Urinary bladder (tissue), 4 donors: Measurements from ENCODE around the gene PAM. TPM values are rescaled to one million over a fixed set of nuclear protein-coding genes. Genes with fewer than 3 reads are reported as not detected.

ENCODE experiments used
- DNase-seq: peaks from one replicate; pipeline ENCODE4 v3.0.0-alpha.2; 2015; ENCODE audit errors: extremely low spot score
- H3K27ac ChIP-seq: one replicate; pipeline ENCODE4 v1.5.1; 2013; ENCODE audit warnings: low read depth, mild to moderate bottlenecking, moderate library complexity
- H3K36me3 ChIP-seq: one replicate; pipeline ENCODE4 v1.6.1; 2013; ENCODE audit warnings: mild to moderate bottlenecking, moderate library complexity; ENCODE audit not compliant: insufficient read depth
- H3K4me1 ChIP-seq: one replicate; pipeline ENCODE4 v1.6.1; 2013; ENCODE audit warnings: mild to moderate bottlenecking, moderate library complexity; ENCODE audit not compliant: insufficient read depth
- H3K4me3 ChIP-seq: one replicate; pipeline ENCODE4 v1.5.1; 2013; ENCODE audit warnings: low read depth, low read length
- WGBS: extraction: QIAGEN DNeasy Blood & Tissue Kit; methylation state at CpG from one replicate; pipeline ENCODE4 v1.1.7; 2013; 5-methylcytosine and 5-hydroxymethylcytosine counted together
- polyA plus RNA-seq: library from polyadenylated mRNA; stranded (reverse); fragments of 200-250 nt; gene quantifications from one replicate; pipeline ENCODE4 v1.2.3, GENCODE V29; 2013
- total RNA-seq: library from RNA; depleted of rRNA; stranded (reverse); fragments of >200 nt; gene quantifications from one replicate; pipeline ENCODE4 v1.2.3, GENCODE V29; 2014
- donor health status: healthy with polysubstance abuse.
- donor health status: healthy.

Gene PAM
- total and polyA plus RNA-seq, 2 donors: 144 to 185 TPM

GRCh38 chr5:102924963-102925362 lies 169.9 kb downstream of the PAM start:
- DNase-seq: no peak
- WGBS: 92% methylated on average over 2 of the region's 2 CpGs
- H3K4me3 ChIP-seq: no peak overlapping the region
- H3K4me1 ChIP-seq: no peaks in the 10 kb centered on the region
- H3K36me3 ChIP-seq: no peaks in the 10 kb centered on the region
- no peak overlapping the region for H3K27ac ChIP-seq

GRCh38 chr5:102927007-102927406 lies 171.9 kb downstream of the PAM start:
- Histone ChIP-seq H3K4me1 (no peaks in the 10 kb centered on the region), H3K36me3 (no peaks in the 10 kb centered on the region), H3K4me3 (no peak overlapping the region), H3K27ac (no peak overlapping the region)
- 94% methylated on average over 6 of the region's 6 CpGs for WGBS
- no peak for DNase-seq

- WGBS: 93% methylated on average over 3 of the region's 3 CpGs
- no peak overlapping the region for H3K4me3 ChIP-seq
- no peak for DNase-seq
- H3K36me3 ChIP-seq: no peaks in the 10 kb centered on the region
- no peak overlapping the region for H3K27ac ChIP-seq
- H3K4me1 ChIP-seq: no peaks in the 10 kb centered on the region
These were observed 175.1 kb downstream of the PAM start for GRCh38 chr5:102930244-102930643.

GRCh38 chr5:102931085-102931725 lies 176.1 kb downstream of the PAM start:
- no peaks in the 10 kb centered on the region for H3K36me3 ChIP-seq
- WGBS: 60% methylated on average over 6 of the region's 6 CpGs
- H3K27ac ChIP-seq: no peak overlapping the region
- no peak for DNase-seq
- H3K4me3 ChIP-seq: no peak overlapping the region
- H3K4me1 ChIP-seq: no peaks in the 10 kb centered on the region

- Histone ChIP-seq H3K27ac (no peak overlapping the region), H3K36me3 (no peaks in the 10 kb centered on the region), H3K4me1 (no peaks in the 10 kb centered on the region), H3K4me3 (no peak overlapping the region)
- DNase-seq: no peak
- WGBS: 80% methylated on average over 6 of the region's 6 CpGs
These were observed 177.7 kb downstream of the PAM start for GRCh38 chr5:102932781-102933180.

- 97% methylated on average over 1 of the region's 1 CpG for WGBS
- DNase-seq: no peak
- Histone ChIP-seq H3K4me1 (no peaks in the 10 kb centered on the region), H3K27ac (no peak overlapping the region), H3K4me3 (no peak overlapping the region), H3K36me3 (no peaks in the 10 kb centered on the region)
These were observed 178.2 kb downstream of the PAM start for GRCh38 chr5:102933316-102933715.

- no peaks in the 10 kb centered on the region for H3K36me3 ChIP-seq
- DNase-seq: no peak
- no peak overlapping the region for H3K4me3 ChIP-seq
- WGBS: 95% methylated on average over 6 of the region's 6 CpGs
- no peak overlapping the region for H3K27ac ChIP-seq
- no peaks in the 10 kb centered on the region for H3K4me1 ChIP-seq
These were observed 178.8 kb downstream of the PAM start for GRCh38 chr5:102933721-102934459.

GRCh38 chr5:102937894-102938293 lies 182.8 kb downstream of the PAM start:
- no peak for DNase-seq
- Histone ChIP-seq H3K4me3 (no peak overlapping the region), H3K36me3 (no peaks in the 10 kb centered on the region), H3K4me1 (no peaks in the 10 kb centered on the region), H3K27ac (no peak overlapping the region)
- WGBS: 83% methylated on average over 2 of the region's 2 CpGs

GRCh38 chr5:102941111-102941510 lies 186.0 kb downstream of the PAM start:
- Histone ChIP-seq H3K27ac (no peak overlapping the region), H3K4me3 (no peak overlapping the region), H3K4me1 (no peaks in the 10 kb centered on the region), H3K36me3 (no peaks in the 10 kb centered on the region)
- DNase-seq: no peak
- WGBS: 90% methylated on average over 5 of the region's 5 CpGs

GRCh38 chr5:102946414-102946813 lies 191.3 kb downstream of the PAM start:
- H3K36me3 ChIP-seq: no peaks in the 10 kb centered on the region
- H3K4me1 ChIP-seq: no peaks in the 10 kb centered on the region
- H3K4me3 ChIP-seq: no peak overlapping the region
- H3K27ac ChIP-seq: no peak overlapping the region
- no peak for DNase-seq

GRCh38 chr5:102946971-102947370 lies 191.9 kb downstream of the PAM start:
- WGBS: 69% methylated on average over 2 of the region's 2 CpGs
- no peak for DNase-seq
- Histone ChIP-seq H3K27ac (no peak overlapping the region), H3K4me3 (no peak overlapping the region), H3K36me3 (no peaks in the 10 kb centered on the region), H3K4me1 (no peaks in the 10 kb centered on the region)

- 41% methylated on average over 1 of the region's 1 CpG for WGBS
- Histone ChIP-seq H3K27ac (no peak overlapping the region), H3K4me3 (no peak overlapping the region), H3K36me3 (no peaks in the 10 kb centered on the region), H3K4me1 (no peaks in the 10 kb centered on the region)
- DNase-seq: no peak
These were observed 200.4 kb downstream of the PAM start for GRCh38 chr5:102955488-102955887.

- no peak for DNase-seq
- Histone ChIP-seq H3K4me3 (no peak overlapping the region), H3K36me3 (no peaks in the 10 kb centered on the region), H3K27ac (no peak overlapping the region), H3K4me1 (no peaks in the 10 kb centered on the region)
- WGBS: 96% methylated on average over 2 of the region's 2 CpGs
These were observed 201.5 kb downstream of the PAM start for GRCh38 chr5:102956599-102956998.

GRCh38 chr5:102957141-102957540 lies 202.0 kb downstream of the PAM start:
- Histone ChIP-seq H3K4me3 (no peak overlapping the region), H3K27ac (no peak overlapping the region), H3K4me1 (no peaks in the 10 kb centered on the region), H3K36me3 (no peaks in the 10 kb centered on the region)
- no peak for DNase-seq
- 96% methylated on average over 3 of the region's 3 CpGs for WGBS
